Measurements from ENCODE around the gene DNAJC5. TPM values are rescaled to one million over a fixed set of nuclear protein-coding genes. Genes with fewer than 3 reads are reported as not detected.

The DNAJC5 gene
- total and polyA plus RNA-seq, 10 donors: 12.7 to 83.1 (median 58.6) TPM

DNA sequence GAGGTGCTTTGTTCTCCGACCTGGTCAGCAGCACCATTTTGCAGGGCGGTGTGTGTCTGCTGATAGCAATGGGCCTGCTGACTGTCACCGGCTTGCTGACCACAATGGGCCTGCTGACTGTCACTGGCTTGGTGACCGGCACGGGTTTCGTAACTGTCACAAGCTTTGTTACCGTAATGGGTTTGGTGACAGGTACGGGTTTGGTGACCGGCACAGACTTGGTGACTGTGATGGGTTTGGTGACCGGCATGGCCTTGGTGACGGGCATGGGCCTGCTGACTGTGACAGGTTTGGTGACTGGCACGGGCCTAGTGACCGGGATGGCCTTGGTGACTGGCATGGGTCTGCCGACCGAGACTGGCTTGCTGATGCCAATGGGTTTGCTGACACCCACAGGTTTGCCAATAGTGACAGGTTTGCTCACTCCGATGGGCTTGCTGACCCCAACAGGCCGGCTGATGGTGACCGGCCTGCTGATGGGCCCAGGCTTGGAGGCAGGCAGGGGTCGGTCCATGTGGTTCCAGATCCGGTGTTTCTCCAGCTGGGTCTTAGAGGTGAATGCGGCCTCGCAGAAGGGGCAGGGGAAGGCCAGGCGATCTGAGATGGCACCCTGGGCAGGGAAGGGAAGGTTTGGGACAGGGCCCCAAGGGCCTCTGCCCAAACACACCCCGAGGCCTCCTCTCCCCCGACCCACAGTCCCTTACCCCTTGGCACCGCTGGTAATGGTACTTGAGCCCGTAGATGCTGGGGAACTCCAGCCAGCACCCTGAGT is 71.4 kb downstream of the DNAJC5 start:
- no peak overlapping the region for H3K27ac ChIP-seq
- H3K9me3 ChIP-seq: peaks cover 0 to 7% (median 0%) of the 10 kb centered on the region in 8 donors
- peaks cover 0 to 3% (median 0%) of the 10 kb centered on the region in 7 donors for H3K27me3 ChIP-seq (replicated peaks in 1 of 7)
- peaks cover 11 to 32% (median 17%) of the 10 kb centered on the region in 6 donors for H3K4me1 ChIP-seq
- H3K4me3 ChIP-seq: no peak overlapping the region
- peak; percentile 69 for DNase-seq
- intact Hi-C loops (cut with DNase I; ENCODE audit: low total_unique reads): no loop called here
- peaks cover 0 to 58% (median 40%) of the 10 kb centered on the region in 6 donors for H3K36me3 ChIP-seq
- 94 to 98% (median 97%) methylated on average over 16 to 27 of the region's 27 CpGs for WGBS, 5 donors
- TF ChIP-seq POLR2A (IDR thresholded peaks at IDR 0.05): no peak
- TF ChIP-seq POLR2AphosphoS5 (IDR thresholded peaks at IDR 0.05): no peak
- TF ChIP-seq, protein P1, sequence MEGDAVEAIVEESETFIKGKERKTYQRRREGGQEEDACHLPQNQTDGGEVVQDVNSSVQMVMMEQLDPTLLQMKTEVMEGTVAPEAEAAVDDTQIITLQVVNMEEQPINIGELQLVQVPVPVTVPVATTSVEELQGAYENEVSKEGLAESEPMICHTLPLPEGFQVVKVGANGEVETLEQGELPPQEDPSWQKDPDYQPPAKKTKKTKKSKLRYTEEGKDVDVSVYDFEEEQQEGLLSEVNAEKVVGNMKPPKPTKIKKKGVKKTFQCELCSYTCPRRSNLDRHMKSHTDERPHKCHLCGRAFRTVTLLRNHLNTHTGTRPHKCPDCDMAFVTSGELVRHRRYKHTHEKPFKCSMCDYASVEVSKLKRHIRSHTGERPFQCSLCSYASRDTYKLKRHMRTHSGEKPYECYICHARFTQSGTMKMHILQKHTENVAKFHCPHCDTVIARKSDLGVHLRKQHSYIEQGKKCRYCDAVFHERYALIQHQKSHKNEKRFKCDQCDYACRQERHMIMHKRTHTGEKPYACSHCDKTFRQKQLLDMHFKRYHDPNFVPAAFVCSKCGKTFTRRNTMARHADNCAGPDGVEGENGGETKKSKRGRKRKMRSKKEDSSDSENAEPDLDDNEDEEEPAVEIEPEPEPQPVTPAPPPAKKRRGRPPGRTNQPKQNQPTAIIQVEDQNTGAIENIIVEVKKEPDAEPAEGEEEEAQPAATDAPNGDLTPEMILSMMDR (IDR thresholded peaks at IDR 0.05 in 8 of 11, conservative IDR thresholded peaks at IDR 0.05 in 3 of 11): no peak

GRCh38 chr20:63966944-63967322 is 72.0 kb downstream of the DNAJC5 start:
- TF ChIP-seq POLR2A (IDR thresholded peaks at IDR 0.05) (no peak), POLR2AphosphoS5 (IDR thresholded peaks at IDR 0.05) (no peak)
- TF ChIP-seq, protein P1 (IDR thresholded peaks at IDR 0.05 in 8 of 11, conservative IDR thresholded peaks at IDR 0.05 in 3 of 11): no peak
- peaks cover 11 to 38% (median 22%) of the 10 kb centered on the region in 6 donors for H3K4me1 ChIP-seq
- peaks cover 0 to 52% (median 34%) of the 10 kb centered on the region in 6 donors for H3K36me3 ChIP-seq
- H3K27ac ChIP-seq: no peak overlapping the region
- peak; percentile 58 for DNase-seq
- peaks cover 0 to 7% (median 0%) of the 10 kb centered on the region in 8 donors for H3K9me3 ChIP-seq
- H3K4me3 ChIP-seq: no peak overlapping the region
- intact Hi-C loops (cut with DNase I; ENCODE audit: low total_unique reads): no loop called here
- WGBS, 5 donors: 94 to 99% (median 97%) methylated on average over 9 to 13 of the region's 13 CpGs
- H3K27me3 ChIP-seq (replicated peaks in 1 of 7): peaks cover 0 to 3% (median 0%) of the 10 kb centered on the region in 7 donors

DNA sequence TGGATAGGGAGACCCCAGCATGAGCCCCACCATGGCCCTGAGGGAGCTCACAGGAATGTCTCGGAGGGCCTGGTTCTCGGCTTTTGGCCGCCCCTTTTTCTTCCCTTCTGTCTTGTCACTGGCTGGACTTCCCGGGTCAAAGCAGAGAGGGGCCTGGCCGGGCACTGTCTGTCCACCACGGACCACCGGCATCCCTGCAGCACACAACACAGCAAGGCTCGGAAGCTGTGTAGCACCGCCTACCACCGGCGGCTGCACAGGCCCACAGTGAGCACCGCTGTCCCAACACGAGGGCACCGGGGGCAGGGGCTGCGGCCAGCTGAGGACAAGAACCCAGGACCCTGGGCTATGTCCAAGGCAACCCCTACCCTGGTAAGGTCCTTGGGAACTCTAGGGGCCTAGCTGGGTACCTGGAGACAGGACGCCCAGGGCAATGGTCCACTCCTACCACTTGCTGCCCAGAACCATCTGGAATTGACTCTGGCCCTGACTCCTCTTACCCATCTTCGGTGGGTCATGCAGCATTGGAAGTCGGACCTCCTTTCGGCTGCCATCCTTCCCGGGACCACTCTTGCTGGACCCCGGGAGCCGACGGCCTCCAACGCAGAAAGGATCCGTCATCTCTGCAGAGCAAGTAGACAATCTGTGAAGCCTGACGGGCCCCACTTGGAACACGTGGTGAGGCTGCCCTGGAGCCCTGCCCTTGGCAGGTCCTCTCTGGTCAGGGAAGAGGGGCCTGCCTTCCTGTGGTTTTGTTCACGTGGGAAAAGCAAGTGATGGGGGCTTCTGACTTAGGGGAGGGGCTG is 72.6 kb downstream of the DNAJC5 start:
- WGBS, 5 donors: 90 to 93% (median 92%) methylated on average over 22 to 28 of the region's 28 CpGs
- Histone ChIP-seq H3K27me3 (replicated peaks in 1 of 7) (peaks cover 0 to 3% (median 0%) of the 10 kb centered on the region in 7 donors), H3K4me1 (peaks cover 11 to 44% (median 25%) of the 10 kb centered on the region in 6 donors), H3K9me3 (peaks cover 0 to 7% (median 0%) of the 10 kb centered on the region in 8 donors), H3K27ac (peak overlapping the region in 1 of 8 donors; percentile 73), H3K4me3 (no peak overlapping the region), H3K36me3 (peaks cover 0 to 46% (median 28%) of the 10 kb centered on the region in 6 donors)
- TF ChIP-seq POLR2AphosphoS5 (IDR thresholded peaks at IDR 0.05) (no peak), POLR2A (IDR thresholded peaks at IDR 0.05) (no peak)
- TF ChIP-seq, protein P1 (IDR thresholded peaks at IDR 0.05 in 8 of 11, conservative IDR thresholded peaks at IDR 0.05 in 3 of 11): no peak
- peak; percentile 68 for DNase-seq
- intact Hi-C loops (cut with DNase I; ENCODE audit: low total_unique reads): no loop called here
